Mucosa of stomach (tissue), 1 donor: ENCODE results near the gene CENPT.

Source experiments
- H3K27me3 ChIP-seq: one replicate; pipeline ENCODE4 v1.7.0; 2013; ENCODE audit warnings: mild to moderate bottlenecking, low read length; ENCODE audit not compliant: control insufficient read depth, insufficient read depth
- H3K36me3 ChIP-seq: one replicate; pipeline ENCODE4 v1.7.0; 2013; ENCODE audit warnings: low read length; ENCODE audit not compliant: control insufficient read depth, insufficient read depth
- H3K4me1 ChIP-seq: one replicate; pipeline ENCODE4 v1.7.0; 2013; ENCODE audit warnings: mild to moderate bottlenecking, low read length; ENCODE audit not compliant: control insufficient read depth, insufficient read depth
- H3K4me3 ChIP-seq: one replicate; pipeline ENCODE4 v1.7.0; 2013; ENCODE audit warnings: low read length
- H3K9ac ChIP-seq: one replicate; pipeline ENCODE4 v1.7.0; 2013; ENCODE audit warnings: mild to moderate bottlenecking, low read length, moderate library complexity
- H3K9me3 ChIP-seq: one replicate; pipeline ENCODE4 v1.7.0; 2013; ENCODE audit warnings: mild to moderate bottlenecking, low read length, moderate library complexity; ENCODE audit not compliant: control insufficient read depth
- donor health status: Pancreatic carcinoma.

The CENPT gene

GRCh38 chr16:67800338-67800926 lies 47.1 kb downstream of the CENPT start:
- H3K36me3 ChIP-seq, result no peaks in the 10 kb centered on the region
- peaks cover 13% of the 10 kb centered on the region for H3K4me1 ChIP-seq
- H3K27me3 ChIP-seq, result no peaks in the 10 kb centered on the region
- H3K4me3 ChIP-seq, result no peak overlapping the region
- H3K9ac ChIP-seq, result no peak overlapping the region
- no peaks in the 10 kb centered on the region for H3K9me3 ChIP-seq

GRCh38 chr16:67796099-67796718 lies 51.3 kb downstream of the CENPT start:
- no peaks in the 10 kb centered on the region for H3K27me3 ChIP-seq
- no peaks in the 10 kb centered on the region for H3K36me3 ChIP-seq
- peaks cover 5% of the 10 kb centered on the region for H3K4me1 ChIP-seq
- no peak overlapping the region for H3K9ac ChIP-seq
- no peaks in the 10 kb centered on the region for H3K9me3 ChIP-seq
- H3K4me3 ChIP-seq, result no peak overlapping the region

- Histone ChIP-seq H3K9ac (no peak overlapping the region), H3K4me3 (no peak overlapping the region), H3K4me1 (no peaks in the 10 kb centered on the region), H3K36me3 (no peaks in the 10 kb centered on the region), H3K9me3 (no peaks in the 10 kb centered on the region), H3K27me3 (no peaks in the 10 kb centered on the region)
Measured at GRCh38 chr16:67790071-67790470, 57.4 kb downstream of the CENPT start.

DNA sequence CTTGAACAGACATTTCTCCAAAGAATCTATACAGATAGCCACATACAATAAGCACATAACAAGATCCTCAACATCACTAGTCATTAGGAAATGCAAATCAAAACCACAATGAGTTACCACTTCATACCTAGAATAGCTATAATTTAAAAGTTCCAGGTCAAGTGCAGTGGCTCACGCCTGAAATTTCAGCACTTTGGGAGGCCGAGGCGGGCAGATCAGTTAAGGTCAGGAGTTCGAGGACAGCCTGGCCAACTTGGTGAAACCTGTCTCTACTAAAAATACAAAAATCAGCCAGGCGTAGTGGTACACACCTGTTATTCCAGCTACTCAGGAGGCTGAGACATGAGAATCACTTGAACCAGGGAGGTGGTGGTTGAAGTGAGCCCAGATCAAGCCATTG lies 61.0 kb downstream of the CENPT start:
- H3K36me3 ChIP-seq, result no peaks in the 10 kb centered on the region
- no peaks in the 10 kb centered on the region for H3K9me3 ChIP-seq
- H3K9ac ChIP-seq, result no peak overlapping the region
- H3K27me3 ChIP-seq, result no peaks in the 10 kb centered on the region
- peaks cover 4% of the 10 kb centered on the region for H3K4me1 ChIP-seq
- H3K4me3 ChIP-seq, result no peak overlapping the region

GRCh38 chr16:67783353-67783725 lies 64.2 kb downstream of the CENPT start:
- Histone ChIP-seq H3K36me3 (no peaks in the 10 kb centered on the region), H3K9me3 (no peaks in the 10 kb centered on the region), H3K4me1 (peaks cover 26% of the 10 kb centered on the region), H3K9ac (no peak overlapping the region), H3K27me3 (no peaks in the 10 kb centered on the region), H3K4me3 (no peak overlapping the region)

DNA sequence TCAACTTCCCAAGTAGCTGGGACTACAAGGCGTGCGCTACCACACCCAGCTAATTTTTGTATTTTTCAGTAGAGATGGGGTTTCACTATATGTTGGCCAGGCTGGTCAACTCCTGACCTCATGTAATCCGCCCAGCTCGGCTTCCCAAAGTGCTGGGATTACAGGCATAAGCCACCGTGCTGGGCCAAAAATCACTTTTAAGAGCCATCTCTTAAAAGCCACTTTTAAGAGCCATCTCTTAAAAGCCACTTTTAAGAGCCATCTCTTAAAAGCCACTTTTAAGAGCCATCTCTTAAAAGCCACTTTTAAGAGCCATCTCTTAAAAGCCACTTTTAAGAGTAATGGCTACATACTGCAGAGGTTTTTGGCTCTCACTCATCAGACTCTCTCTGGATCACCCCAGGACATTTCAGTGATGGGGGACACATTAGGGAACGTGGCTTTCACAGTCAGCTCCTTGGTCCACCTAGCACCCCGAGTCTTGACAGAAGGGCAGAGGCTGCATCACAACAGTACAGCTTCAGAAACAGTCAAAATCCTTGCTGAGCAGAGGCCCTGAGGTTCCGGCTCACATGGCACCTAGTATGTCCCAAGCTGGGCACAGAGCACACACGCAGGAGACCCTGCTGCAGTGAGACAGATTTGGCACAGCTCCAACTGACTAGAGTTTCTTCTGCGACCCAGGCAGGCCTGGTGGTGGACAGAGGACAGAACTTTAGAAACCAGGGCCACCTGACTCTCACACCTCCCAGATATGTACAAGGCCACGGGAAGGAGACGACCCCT lies 64.7 kb downstream of the CENPT start:
- Histone ChIP-seq H3K27me3 (no peaks in the 10 kb centered on the region), H3K9me3 (no peaks in the 10 kb centered on the region), H3K36me3 (no peaks in the 10 kb centered on the region), H3K4me3 (no peak overlapping the region), H3K4me1 (peaks cover 26% of the 10 kb centered on the region), H3K9ac (no peak overlapping the region)

GRCh38 chr16:67781565-67781921 lies 66.0 kb downstream of the CENPT start:
- no peaks in the 10 kb centered on the region for H3K36me3 ChIP-seq
- no peak overlapping the region for H3K9ac ChIP-seq

DNA sequence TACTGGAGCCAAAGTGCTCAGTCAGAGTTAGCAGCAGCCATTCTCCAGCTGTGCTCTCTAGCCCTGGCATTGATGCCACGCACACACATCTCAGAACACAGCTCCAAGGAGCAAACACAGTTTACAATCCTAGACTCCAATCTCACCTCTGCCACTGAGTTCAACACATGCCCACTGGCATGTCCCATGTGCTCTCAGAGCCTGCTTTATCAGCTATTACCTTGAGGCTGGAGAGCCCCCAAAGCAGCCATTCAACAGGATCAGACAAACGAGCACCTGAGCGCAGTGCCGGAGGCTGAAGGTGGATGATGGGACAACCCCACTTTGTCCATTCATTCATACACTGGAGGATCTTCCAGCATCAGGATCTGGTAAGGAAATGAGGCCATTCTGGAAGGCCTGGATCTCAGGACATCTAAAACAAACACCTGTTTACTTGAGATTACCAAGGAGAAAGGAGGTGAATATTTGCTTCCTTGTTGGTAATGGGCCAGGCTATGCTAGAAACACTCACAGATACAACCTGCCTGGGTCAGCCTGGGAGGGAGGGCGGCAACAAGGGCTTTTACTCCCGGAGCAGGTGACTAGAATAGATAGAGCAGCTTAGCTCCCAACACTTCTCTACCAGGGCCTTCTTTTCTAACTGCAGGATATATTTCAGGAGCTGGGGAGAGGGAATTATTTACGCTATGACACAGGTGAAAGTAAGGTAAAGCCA lies 66.5 kb downstream of the CENPT start:
- Histone ChIP-seq H3K4me3 (no peak overlapping the region), H3K9ac (no peak overlapping the region), H3K9me3 (no peaks in the 10 kb centered on the region), H3K4me1 (peaks cover 26% of the 10 kb centered on the region), H3K36me3 (no peaks in the 10 kb centered on the region), H3K27me3 (no peaks in the 10 kb centered on the region)

More at GRCh38 chr16:67781565-67781921, 66.0 kb downstream of the CENPT start:
- Histone ChIP-seq H3K4me1 (peaks cover 26% of the 10 kb centered on the region), H3K9me3 (no peaks in the 10 kb centered on the region), H3K4me3 (no peak overlapping the region), H3K27me3 (no peaks in the 10 kb centered on the region)

- Histone ChIP-seq H3K27me3 (no peaks in the 10 kb centered on the region), H3K4me1 (peaks cover 26% of the 10 kb centered on the region), H3K4me3 (no peak overlapping the region), H3K36me3 (no peaks in the 10 kb centered on the region), H3K9ac (no peak overlapping the region), H3K9me3 (no peaks in the 10 kb centered on the region)
Measured at GRCh38 chr16:67779256-67780014, 68.1 kb downstream of the CENPT start.
